ENCODE results near the gene SMC1B. TPM values are rescaled to one million over a fixed set of nuclear protein-coding genes. Genes with fewer than 3 reads are reported as not detected.
"Not testable (repeated sequence)": the region's sequence is repeated elsewhere in the genome, so short reads cannot be mapped to it uniquely, and the experiment has no call there.

The SMC1B gene
- total RNA-seq, 1 experiment from 2014 or later: not detected

- intact Hi-C loops (cut with micrococcal nuclease; ENCODE audit: unreplicated experiment): loop anchor here (1.0 kb wide), 1 partner anchor 112 kb away; no protein-coding TSS in a partner anchor
- Mint-ChIP-seq H3K36me3 (ENCODE audit: insufficient read depth, unreplicated experiment) (no peaks in the 10 kb centered on the region), H3K4me1 (ENCODE audit: low read depth, unreplicated experiment) (peaks cover 13% of the 10 kb centered on the region), H3K27me3 (ENCODE audit: unreplicated experiment) (no peaks in the 10 kb centered on the region), H3K9me3 (ENCODE audit: low read depth, unreplicated experiment) (no peaks in the 10 kb centered on the region), H3K27ac (ENCODE audit: unreplicated experiment) (no peak overlapping the region), H3K4me3 (ENCODE audit: low read depth, unreplicated experiment) (peak overlapping the region; percentile 20)
- peak; percentile 32 for TF ChIP-seq CTCF (IDR thresholded peaks at IDR 0.05; ENCODE audit: unreplicated experiment)
- peak; percentile 73 for DNase-seq
- CTCF ChIA-PET: interaction anchor here (0.6 to 1.6 kb wide), 9 partner anchors 8 to 849 kb away, joined by 3 to 10 read pairs (median 4); no protein-coding TSS in a partner anchor
- BruUV-seq (replicated peaks): no TSS peak
Measured at GRCh38 chr22:45441138-45441537, 27.7 kb upstream of the SMC1B start.

GRCh38 chr22:45440688-45441087 lies 27.3 kb upstream of the SMC1B start:
- H3K27ac Mint-ChIP-seq (ENCODE audit: unreplicated experiment); H3K36me3 Mint-ChIP-seq (ENCODE audit: insufficient read depth, unreplicated experiment); BruUV-seq (replicated peaks); H3K9me3 Mint-ChIP-seq (ENCODE audit: low read depth, unreplicated experiment); DNase-seq; H3K27me3 Mint-ChIP-seq (ENCODE audit: unreplicated experiment): not testable (repeated sequence)
- intact Hi-C loops (cut with micrococcal nuclease; ENCODE audit: unreplicated experiment): loop anchor here (1.0 kb wide), 1 partner anchor 113 kb away; no protein-coding TSS in a partner anchor
- CTCF ChIA-PET: interaction anchor here (0.6 to 1.6 kb wide), 7 partner anchors 7 to 453 kb away, joined by 3 to 10 read pairs (median 4); no protein-coding TSS in a partner anchor
- H3K4me3 Mint-ChIP-seq (ENCODE audit: low read depth, unreplicated experiment): peak overlapping the region; percentile 20
- peaks cover 14% of the 10 kb centered on the region for H3K4me1 Mint-ChIP-seq (ENCODE audit: low read depth, unreplicated experiment)

- Mint-ChIP-seq H3K27me3 (ENCODE audit: unreplicated experiment) (no peaks in the 10 kb centered on the region), H3K36me3 (ENCODE audit: insufficient read depth, unreplicated experiment) (no peaks in the 10 kb centered on the region), H3K9me3 (ENCODE audit: low read depth, unreplicated experiment) (no peaks in the 10 kb centered on the region), H3K4me3 (ENCODE audit: low read depth, unreplicated experiment) (no peak overlapping the region), H3K27ac (ENCODE audit: unreplicated experiment) (no peak overlapping the region), H3K4me1 (ENCODE audit: low read depth, unreplicated experiment) (peaks cover 23% of the 10 kb centered on the region)
- CTCF ChIA-PET: interaction anchor here (0.7 kb wide), 1 partner anchor 9 kb away, joined by 3 read pairs; no protein-coding TSS in a partner anchor
- intact Hi-C loops (cut with micrococcal nuclease; ENCODE audit: unreplicated experiment): no loop called here
- no peak for TF ChIP-seq CTCF (IDR thresholded peaks at IDR 0.05; ENCODE audit: unreplicated experiment)
- no TSS peak for BruUV-seq (replicated peaks)
- DNase-seq: no peak
Measured at GRCh38 chr22:45438336-45438735, 24.9 kb upstream of the SMC1B start.

GRCh38 chr22:45436871-45437517 lies 23.6 kb upstream of the SMC1B start:
- H3K4me3 Mint-ChIP-seq (ENCODE audit: low read depth, unreplicated experiment); H3K36me3 Mint-ChIP-seq (ENCODE audit: insufficient read depth, unreplicated experiment); BruUV-seq (replicated peaks); H3K27ac Mint-ChIP-seq (ENCODE audit: unreplicated experiment); DNase-seq; intact Hi-C loops (cut with micrococcal nuclease; ENCODE audit: unreplicated experiment); H3K9me3 Mint-ChIP-seq (ENCODE audit: low read depth, unreplicated experiment); H3K27me3 Mint-ChIP-seq (ENCODE audit: unreplicated experiment): not testable (repeated sequence)
- CTCF ChIA-PET: interaction anchor here (0.6 to 1.0 kb wide), 3 partner anchors 13 to 185 kb away, joined by 4 to 5 read pairs (median 4); no protein-coding TSS in a partner anchor
- H3K4me1 Mint-ChIP-seq (ENCODE audit: low read depth, unreplicated experiment): peaks cover 23% of the 10 kb centered on the region

- Mint-ChIP-seq H3K36me3 (ENCODE audit: insufficient read depth, unreplicated experiment) (no peaks in the 10 kb centered on the region), H3K4me3 (ENCODE audit: low read depth, unreplicated experiment) (no peak overlapping the region), H3K27ac (ENCODE audit: unreplicated experiment) (no peak overlapping the region), H3K27me3 (ENCODE audit: unreplicated experiment) (no peaks in the 10 kb centered on the region), H3K9me3 (ENCODE audit: low read depth, unreplicated experiment) (no peaks in the 10 kb centered on the region), H3K4me1 (ENCODE audit: low read depth, unreplicated experiment) (peaks cover 13% of the 10 kb centered on the region)
- peak; percentile 93 for TF ChIP-seq CTCF (IDR thresholded peaks at IDR 0.05; ENCODE audit: unreplicated experiment)
- peak; percentile 87 for DNase-seq
- no TSS peak for BruUV-seq (replicated peaks)
- intact Hi-C loops (cut with micrococcal nuclease; ENCODE audit: unreplicated experiment): loop anchor here (1.0 kb wide), 1 partner anchor 166 kb away; no protein-coding TSS in a partner anchor
- CTCF ChIA-PET: no interaction called here
Measured at GRCh38 chr22:45435544-45436139, 22.2 kb upstream of the SMC1B start.
